Measurements from ENCODE around the gene EIF1AD. TPM values are rescaled to one million over a fixed set of nuclear protein-coding genes. Genes with fewer than 3 reads are reported as not detected.
A peak's percentile ranks its signal among the peaks of the same experiment; 100 is the strongest.

Gene EIF1AD
- total RNA-seq, 2 donors from 2014 or later: 17.6 to 25.0 TPM

GRCh38 chr11:66004186-66004585, 2.2 kb upstream of the EIF1AD start:
- Histone ChIP-seq H3K27ac (no peak overlapping the region), H3K9me3 (no peaks in the 10 kb centered on the region), H3K36me3 (peaks cover 27% of the 10 kb centered on the region), H3K4me1 (peaks cover 0 to 22% of the 10 kb centered on the region in 2 donors), H3K27me3 (no peaks in the 10 kb centered on the region), H3K4me3 (no peak overlapping the region)
- no peak for TF ChIP-seq CTCF (IDR thresholded peaks at IDR 0.05)
- DNase-seq (ENCODE audit: low spot score): no peak

GRCh38 chr11:66003291-66003690, 1.3 kb upstream of the EIF1AD start:
- peak overlapping the region; percentile 77 to 86 for H3K4me3 ChIP-seq
- no peak for DNase-seq (ENCODE audit: low spot score)
- no peak for TF ChIP-seq CTCF (IDR thresholded peaks at IDR 0.05)
- peaks cover 0 to 22% of the 10 kb centered on the region in 2 donors for H3K4me1 ChIP-seq
- H3K36me3 ChIP-seq: peaks cover 36% of the 10 kb centered on the region
- H3K27me3 ChIP-seq: no peaks in the 10 kb centered on the region
- H3K27ac ChIP-seq: peak overlapping the region; percentile 90 to 91
- H3K9me3 ChIP-seq: no peaks in the 10 kb centered on the region

- no peak for DNase-seq (ENCODE audit: low spot score)
- TF ChIP-seq CTCF (IDR thresholded peaks at IDR 0.05): peak in 1 of 2 donors; percentile 51
- Histone ChIP-seq H3K4me1 (peaks cover 0 to 22% of the 10 kb centered on the region in 2 donors), H3K4me3 (peak overlapping the region; percentile 77 to 86), H3K9me3 (no peaks in the 10 kb centered on the region), H3K36me3 (peaks cover 42% of the 10 kb centered on the region), H3K27ac (peak overlapping the region; percentile 90 to 91), H3K27me3 (no peaks in the 10 kb centered on the region)
Measured at GRCh38 chr11:66002648-66003225, 780 bp upstream of the EIF1AD start.

GRCh38 chr11:65997286-65997685, 4.7 kb downstream of the EIF1AD start:
- H3K27ac ChIP-seq: no peak overlapping the region
- H3K9me3 ChIP-seq: no peaks in the 10 kb centered on the region
- DNase-seq (ENCODE audit: low spot score): no peak
- H3K4me3 ChIP-seq: no peak overlapping the region
- TF ChIP-seq CTCF (IDR thresholded peaks at IDR 0.05): no peak
- H3K36me3 ChIP-seq: peaks cover 39% of the 10 kb centered on the region
- H3K4me1 ChIP-seq: peaks cover 0 to 15% of the 10 kb centered on the region in 2 donors
- no peaks in the 10 kb centered on the region for H3K27me3 ChIP-seq

GRCh38 chr11:65992056-65992455, 9.9 kb downstream of the EIF1AD start:
- Histone ChIP-seq H3K9me3 (no peaks in the 10 kb centered on the region), H3K27ac (no peak overlapping the region), H3K36me3 (peaks cover 4% of the 10 kb centered on the region), H3K4me3 (no peak overlapping the region), H3K4me1 (no peaks in the 10 kb centered on the region), H3K27me3 (no peaks in the 10 kb centered on the region)
- DNase-seq (ENCODE audit: low spot score): no peak
- no peak for TF ChIP-seq CTCF (IDR thresholded peaks at IDR 0.05)
